H1 (cell line): ENCODE data around the gene ALKBH3. TPM values are rescaled to one million over a fixed set of nuclear protein-coding genes. Genes with fewer than 3 reads are reported as not detected.

Source experiments
- CTCF ChIA-PET: fragments of 300-600 bp; sonication (Branson Sonifier 250); formaldehyde crosslinking; loops from one replicate; lab custom pipeline; 2021; ENCODE audit not compliant: partially characterized antibody; lab: Charles Lee
- POLR2A ChIA-PET: fragments of 300-600 bp; sonication (Branson Sonifier 250); formaldehyde crosslinking; loops from one replicate; lab custom pipeline; 2021; ENCODE audit warnings: inconsistent platforms; ENCODE audit not compliant: partially characterized antibody; lab: Charles Lee
- DNase-seq, 2 experiments: peaks; one replicate each; pipeline versions ENCODE4 v3.0.0 to v3.0.0-alpha.2; 2010 to 2022; ENCODE audit warnings: low spot score in 2 of 2, low read depth in 1 of 2, mixed read lengths in 1 of 2
- FAIRE-seq: peaks from 2 replicates; lab custom pipeline; 2011; peaks lifted over from hg19 to GRCh38; lab: Jason Lieb, UNC
- H2AFZ ChIP-seq: 2 replicates; pipeline ENCODE4 v1.8.1; 2012; ENCODE audit warnings: low read length, inconsistent platforms
- H2AK5ac ChIP-seq: 2 replicates; pipeline ENCODE4 v1.6.1; 2013; ENCODE audit warnings: low read depth, low read length
- H2BK120ac ChIP-seq: replicated peaks from 2 replicates; pipeline ENCODE3; 2013; ENCODE audit warnings: low read depth, low read length, inconsistent platforms
- H2BK12ac ChIP-seq: 2 replicates; pipeline ENCODE4 v1.6.1; 2013; ENCODE audit warnings: low read depth, low read length
- H2BK15ac ChIP-seq: 2 replicates; pipeline ENCODE4 v1.6.1; 2013; ENCODE audit warnings: low read length
- H2BK20ac ChIP-seq: 2 replicates; pipeline ENCODE4 v1.6.1; 2013; ENCODE audit warnings: low read length
- H2BK5ac ChIP-seq: 2 replicates; pipeline ENCODE4 v1.6.1; 2013; ENCODE audit warnings: low read depth, low read length
- H3K14ac ChIP-seq: 2 replicates; pipeline ENCODE4 v1.6.1; 2013; ENCODE audit warnings: inconsistent platforms; ENCODE audit not compliant: insufficient read length
- H3K18ac ChIP-seq: 2 replicates; pipeline ENCODE4 v1.6.1; 2013; ENCODE audit warnings: low read length; ENCODE audit errors: extremely low read depth
- H3K23ac ChIP-seq: 2 replicates; pipeline ENCODE4 v1.6.1; 2013; ENCODE audit warnings: inconsistent platforms; ENCODE audit not compliant: insufficient read length
- H3K23me2 ChIP-seq: 2 replicates; pipeline ENCODE4 v1.6.1; 2013; ENCODE audit warnings: low read depth, low read length
- H3K27ac ChIP-seq: 2 replicates; pipeline ENCODE4 v1.6.1; 2011; ENCODE audit warnings: low read depth, low read length, inconsistent platforms
- H3K27me3 ChIP-seq, 4 experiments: replicated peaks in 1 of 4; 1 replicate in 1 of 4; 2 replicates in 3 of 4; pipeline versions ENCODE4 v1.6.1 to v1.8.1; 2011 to 2013; ENCODE audit warnings: low read length in 3 of 4, mild to moderate bottlenecking in 3 of 4, inconsistent platforms in 2 of 4, mixed read lengths in 2 of 4, moderate library complexity in 1 of 4; ENCODE audit not compliant: control insufficient read depth in 3 of 4, insufficient read depth in 3 of 4; ENCODE audit errors: extremely low read depth in 1 of 4
- H3K36me3 ChIP-seq, 4 experiments: 2 replicates each; pipeline versions ENCODE4 v1.6.1 to v1.8.1; 2011 to 2013; ENCODE audit warnings: mild to moderate bottlenecking in 4 of 4, low read length in 3 of 4, moderate library complexity in 2 of 4, control low read depth in 1 of 4, inconsistent platforms in 1 of 4; ENCODE audit not compliant: insufficient read depth in 4 of 4, control insufficient read depth in 2 of 4
- H3K4ac ChIP-seq: replicated peaks from 2 replicates; pipeline ENCODE3; 2013; ENCODE audit warnings: low read length, low read depth, mixed read lengths, inconsistent platforms; ENCODE audit not compliant: insufficient read length
- H3K4me1 ChIP-seq, 4 experiments: replicated peaks in 1 of 4; 1 replicate in 1 of 4; 2 replicates in 3 of 4; pipeline versions ENCODE4 v1.6.1 to v1.8.1; 2011 to 2013; ENCODE audit warnings: low read length in 3 of 4, inconsistent platforms in 2 of 4, mixed read lengths in 1 of 4; ENCODE audit not compliant: insufficient read depth in 4 of 4, control insufficient read depth in 3 of 4
- H3K4me2 ChIP-seq, 2 experiments: 2 replicates each; pipeline versions ENCODE4 v1.6.1 to v1.8.1; 2011 to 2013; ENCODE audit warnings: low read depth in 2 of 2, low read length in 2 of 2, control low read depth in 1 of 2, inconsistent platforms in 1 of 2, mild to moderate bottlenecking in 1 of 2; ENCODE audit not compliant: insufficient read depth in 1 of 2
- H3K4me3 ChIP-seq, 4 experiments: fragments of 200-600, 300-600 bp in 1 of 4; sonication (generic), shearing (Covaris generic), sonication (Bioruptor Twin) in 1 of 4; 2 replicates each; pipeline versions ENCODE4 v1.5.1 to v1.8.1; 2011 to 2016; ENCODE audit warnings: low read length in 4 of 4, low read depth in 3 of 4, control low read depth in 2 of 4, inconsistent platforms in 2 of 4, mild to moderate bottlenecking in 2 of 4, mixed read lengths in 1 of 4, moderate library complexity in 1 of 4; ENCODE audit not compliant: insufficient read depth in 2 of 4; ENCODE audit errors: extremely low read depth in 1 of 4
- H3K56ac ChIP-seq: replicated peaks from 2 replicates; pipeline ENCODE3; 2013; ENCODE audit warnings: low read depth, mild to moderate bottlenecking, mixed read lengths, low read length, inconsistent platforms; ENCODE audit not compliant: insufficient read length
- H3K79me1 ChIP-seq: 2 replicates; pipeline ENCODE4 v1.6.1; 2013; ENCODE audit warnings: low read depth, low read length, control low read depth
- H3K79me2 ChIP-seq, 2 experiments: 2 replicates each; pipeline versions ENCODE4 v1.6.1 to v1.8.1; 2012 to 2013; ENCODE audit warnings: low read length in 2 of 2, mild to moderate bottlenecking in 2 of 2, inconsistent platforms in 1 of 2; ENCODE audit not compliant: insufficient read depth in 2 of 2, control insufficient read depth in 1 of 2
- H3K9ac ChIP-seq, 4 experiments: replicated peaks in 1 of 4; 1 replicate in 1 of 4; 2 replicates in 3 of 4; pipeline versions ENCODE4 v1.6.1 to v1.8.1; 2011 to 2013; ENCODE audit warnings: low read depth in 3 of 4, low read length in 3 of 4, control low read depth in 2 of 4, mild to moderate bottlenecking in 2 of 4, moderate library complexity in 2 of 4, inconsistent platforms in 1 of 4; ENCODE audit errors: extremely low read depth in 1 of 4
- H3K9me3 ChIP-seq, 2 experiments: 2 replicates each; pipeline versions ENCODE4 v1.6.1 to v1.8.1; 2012 to 2013; ENCODE audit warnings: mild to moderate bottlenecking in 2 of 2, moderate library complexity in 2 of 2, control low read depth in 1 of 2, inconsistent platforms in 1 of 2, low read depth in 1 of 2, low read length in 1 of 2, mixed read lengths in 1 of 2; ENCODE audit not compliant: insufficient read depth in 2 of 2
- H4K20me1 ChIP-seq, 2 experiments: replicated peaks in 1 of 2; 2 replicates each; pipeline versions ENCODE3 to v1.8.1; 2011 to 2013; ENCODE audit warnings: inconsistent platforms in 2 of 2, low read length in 2 of 2, mild to moderate bottlenecking in 1 of 2; ENCODE audit not compliant: insufficient read depth in 2 of 2, control insufficient read depth in 1 of 2
- H4K5ac ChIP-seq: 2 replicates; pipeline ENCODE4 v1.6.1; 2013; ENCODE audit warnings: low read length, low read depth, mixed read lengths, inconsistent platforms; ENCODE audit not compliant: insufficient read length
- H4K8ac ChIP-seq: 2 replicates; pipeline ENCODE4 v1.8.0; 2013; ENCODE audit warnings: mild to moderate bottlenecking, moderate library complexity, low read length, inconsistent platforms; ENCODE audit not compliant: insufficient read depth; ENCODE audit errors: extremely low read depth
- H4K91ac ChIP-seq: replicated peaks from 2 replicates; pipeline ENCODE3; 2013; ENCODE audit warnings: low read length, mixed read lengths, inconsistent platforms; ENCODE audit not compliant: insufficient read length
- ATF3 ChIP-seq: IDR thresholded peaks from 2 replicates; pipeline ENCODE4 v1.6.1; 2011; ENCODE audit warnings: low read depth, mild to moderate bottlenecking, low read length; ENCODE audit not compliant: insufficient read depth
- CEBPB ChIP-seq: IDR thresholded peaks from 2 replicates; pipeline ENCODE4 v1.6.1; 2012; ENCODE audit warnings: low read depth, low read length
- CREB1 ChIP-seq: IDR thresholded peaks from 2 replicates; pipeline ENCODE4 v1.6.1; 2012; ENCODE audit warnings: inconsistent platforms
- EGR1 ChIP-seq: IDR thresholded peaks from 2 replicates; pipeline ENCODE4 v1.6.1; 2011; ENCODE audit warnings: low read depth, low read length, borderline replicate concordance
- HDAC6 ChIP-seq: IDR thresholded peaks from one replicate; pipeline ENCODE4 v1.7.1; 2012; ENCODE audit warnings: low read depth, mild to moderate bottlenecking, inconsistent platforms, low read length, moderate library complexity
- NANOG ChIP-seq: IDR thresholded peaks from 2 replicates; pipeline ENCODE4 v1.6.1; 2011; ENCODE audit warnings: low read length, low read depth, mild to moderate bottlenecking, inconsistent platforms; ENCODE audit not compliant: insufficient read depth, poor library complexity, severe bottlenecking
- RBBP5 ChIP-seq: IDR thresholded peaks from 2 replicates; pipeline ENCODE4 v1.7.1; 2012; ENCODE audit warnings: low read depth, mild to moderate bottlenecking, inconsistent platforms, low read length, moderate library complexity, borderline replicate concordance
- RFX5 ChIP-seq: IDR thresholded peaks from 2 replicates; pipeline ENCODE4 v1.6.1; 2011; ENCODE audit warnings: low read depth, low read length, improper control_type of control experiment, borderline replicate concordance
- SRF ChIP-seq: IDR thresholded peaks from 2 replicates; pipeline ENCODE4 v1.6.1; 2011; ENCODE audit warnings: mild to moderate bottlenecking, low read depth, low read length, moderate library complexity
- YY1 ChIP-seq: IDR thresholded peaks from 2 replicates; pipeline ENCODE4 v1.6.1; 2011; ENCODE audit warnings: low read depth, mild to moderate bottlenecking, low read length
- WGBS, 2 experiments: shearing (Covaris generic) in 1 of 2; methylation state at CpG; one replicate each; pipeline versions ENCODE4 v1.1.6 to v1.1.7; 2013 to 2015; ENCODE audit warnings: low lambda C conversion rate in 2 of 2, mixed read lengths in 2 of 2, inconsistent platforms in 1 of 2, low coverage in 1 of 2, missing lambda C conversion rate in 1 of 2; ENCODE audit not compliant: insufficient replicate concordance in 2 of 2, insufficient coverage in 1 of 2, insufficient read length in 1 of 2; ENCODE audit errors: extremely low coverage in 1 of 2, missing lambda C conversion rate in 1 of 2; 5-methylcytosine and 5-hydroxymethylcytosine counted together
- polyA plus RNA-seq, 7 experiments: library from polyadenylated mRNA; depleted of rRNA in 3 of 7; stranded (reverse) in 5 of 7; unstranded in 2 of 7; fragments of >200 nt in 5 of 7; fragments of 200-250 nt in 2 of 7; gene quantifications; 1 replicate in 5 of 7; 2 replicates in 1 of 7; 4 replicates in 1 of 7; pipeline versions ENCODE4 v1.2.1 to v1.2.3, GENCODE V29; 2011 to 2013; ENCODE audit warnings: missing spikeins in 2 of 7, mixed read lengths in 2 of 7
- total RNA-seq: library from RNA; stranded (reverse); fragmentation: NEBNext Ultra II Directional; extraction: Animal tissue kit (Norgen Biotek cat#: 25700); gene quantifications from 2 replicates; pipeline ENCODE4 v1.2.1, GENCODE V29; 2021
- TF ChIP-seq, protein P1 (sequence below): IDR thresholded peaks from 2 replicates; pipeline ENCODE4 v1.6.1; 2012; ENCODE audit warnings: low read length, inconsistent platforms

The ALKBH3 gene
- total and polyA plus RNA-seq, 2 of the 8 experiments (the other 6 are each of a cell fraction or from before 2014, with no cell fraction given): 10.5 to 11.4 TPM

DNA sequence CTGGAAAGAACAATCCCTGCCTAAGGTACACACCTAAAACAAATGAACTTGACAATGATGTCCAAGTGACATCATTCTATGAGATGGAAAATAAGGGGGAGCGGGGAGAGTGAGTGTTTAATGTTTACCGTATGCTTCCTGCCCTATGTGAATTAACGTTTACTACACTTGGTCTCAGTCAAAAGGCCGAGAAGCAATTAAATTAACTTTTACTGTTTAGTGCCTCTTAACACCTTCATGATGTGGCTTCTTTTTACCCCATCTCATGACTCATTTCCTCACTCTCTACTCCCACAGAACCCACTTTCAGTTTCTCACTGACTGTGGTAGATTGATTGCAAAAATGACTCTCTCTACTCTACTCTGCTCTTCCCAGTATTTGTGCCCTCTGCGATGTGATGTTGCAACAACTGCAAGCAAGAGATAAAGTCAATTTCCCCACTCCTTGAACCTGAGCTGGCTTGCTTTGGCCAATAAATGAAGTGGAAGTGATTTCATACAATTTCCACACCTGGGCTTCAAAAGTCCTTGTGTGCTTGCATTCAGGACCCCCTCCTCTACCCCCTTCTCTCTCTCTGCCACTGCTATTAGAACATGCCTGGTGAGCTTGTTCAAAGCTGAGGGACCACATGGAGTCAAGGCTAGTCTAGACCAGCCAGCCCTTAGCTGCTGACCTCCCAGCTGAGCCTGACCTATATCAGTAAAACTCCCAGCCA is 11.6 kb upstream of the ALKBH3 start:
- Histone ChIP-seq H3K4me2 (no peak overlapping the region), H3K79me1 (no peaks in the 10 kb centered on the region), H4K20me1 (no peaks in the 10 kb centered on the region), H3K18ac (no peak overlapping the region), H3K79me2 (no peaks in the 10 kb centered on the region), H3K23me2 (no peaks in the 10 kb centered on the region), H2AFZ (no peak overlapping the region), H2BK12ac (no peak overlapping the region), H3K23ac (no peak overlapping the region), H2AK5ac (no peak overlapping the region), H4K8ac (no peak overlapping the region), H3K9ac (no peak overlapping the region), H3K9me3 (no peaks in the 10 kb centered on the region), H4K91ac (no peak overlapping the region), H3K4me3 (no peak overlapping the region), H2BK20ac (no peak overlapping the region), H2BK15ac (no peak overlapping the region), H3K14ac (no peak overlapping the region), H3K27me3 (peaks cover under 1 to 2% (median 2%) of the 10 kb centered on the region in 4 experiments; a peak in 3 of 7 replicates), H3K56ac (no peak overlapping the region), H4K5ac (no peak overlapping the region), H3K36me3 (no peaks in the 10 kb centered on the region), H2BK120ac (no peak overlapping the region), H3K4ac (no peak overlapping the region), H3K4me1 (no peaks in the 10 kb centered on the region), H2BK5ac (no peak overlapping the region), H3K27ac (no peak overlapping the region)
- DNase-seq: no peak
- ChIA-PET POLR2A (no interaction called here), CTCF (interaction anchor here (0.8 to 1.1 kb wide), 2 partner anchors 17 to 21 kb away, joined by 3 read pairs; no protein-coding TSS in a partner anchor)
- no peak for FAIRE-seq
- WGBS, 2 experiments: 75% methylated on average over 5 of the region's 5 CpGs; no CpG with 5 or more reads in 1 of the 2 experiments
- no peak for TF ChIP-seq SRF
- TF ChIP-seq, protein P1, sequence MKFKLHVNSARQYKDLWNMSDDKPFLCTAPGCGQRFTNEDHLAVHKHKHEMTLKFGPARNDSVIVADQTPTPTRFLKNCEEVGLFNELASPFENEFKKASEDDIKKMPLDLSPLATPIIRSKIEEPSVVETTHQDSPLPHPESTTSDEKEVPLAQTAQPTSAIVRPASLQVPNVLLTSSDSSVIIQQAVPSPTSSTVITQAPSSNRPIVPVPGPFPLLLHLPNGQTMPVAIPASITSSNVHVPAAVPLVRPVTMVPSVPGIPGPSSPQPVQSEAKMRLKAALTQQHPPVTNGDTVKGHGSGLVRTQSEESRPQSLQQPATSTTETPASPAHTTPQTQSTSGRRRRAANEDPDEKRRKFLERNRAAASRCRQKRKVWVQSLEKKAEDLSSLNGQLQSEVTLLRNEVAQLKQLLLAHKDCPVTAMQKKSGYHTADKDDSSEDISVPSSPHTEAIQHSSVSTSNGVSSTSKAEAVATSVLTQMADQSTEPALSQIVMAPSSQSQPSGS: no peak
- TF ChIP-seq RFX5: no peak
- no peak for TF ChIP-seq EGR1
- no peak for TF ChIP-seq YY1
- no peak for TF ChIP-seq CEBPB
- no peak for TF ChIP-seq NANOG
- TF ChIP-seq HDAC6: no peak
- no peak for TF ChIP-seq ATF3
- no peak for TF ChIP-seq RBBP5
- TF ChIP-seq CREB1: no peak
